IMR-90 (cell line): ENCODE data around the gene IFNA4. TPM values are rescaled to one million over a fixed set of nuclear protein-coding genes. Genes with fewer than 3 reads are reported as not detected.
"Not testable (repeated sequence)": the region's sequence is repeated elsewhere in the genome, so short reads cannot be mapped to it uniquely, and the experiment has no call there.

Source experiments
- ATAC-seq: fragments of 200-7000 bp; cut with Tn5 transposase; 2 replicates; pipeline ENCODE4 v1.9.1; 2020; ENCODE audit warnings: low read depth, mild to moderate bottlenecking, moderate library complexity
- BruUV-seq: library from RNA; stranded (reverse); fragments of 400-500 nt; replicated peaks from 2 replicates; lab custom pipeline; 2021; lab: Mats Ljungman, UMichigan
- CTCF ChIA-PET: fragments of 300-600 bp; formaldehyde crosslinking; extraction: SDS; loops from one replicate; lab custom pipeline; 2021; ENCODE audit warnings: antibody characterized with exemption; lab: Yijun Ruan, JAX
- POLR2A ChIA-PET: fragments of 300-600 bp; sonication (Branson Sonifier 250); formaldehyde crosslinking; loops from one replicate; lab custom pipeline; 2022; ENCODE audit warnings: antibody characterized with exemption; ENCODE audit not compliant: unreplicated experiment; lab: Charles Lee
- DNase-seq: peaks from one replicate; pipeline ENCODE4 v3.0.0; 2013
- H2AFZ ChIP-seq: replicated peaks from 2 replicates; pipeline ENCODE3; 2013; ENCODE audit warnings: low read length, mild to moderate bottlenecking; ENCODE audit not compliant: poor library complexity
- H2AK5ac ChIP-seq: 2 replicates; pipeline ENCODE4 v1.6.1; 2013; ENCODE audit warnings: low read depth, low read length, inconsistent platforms
- H2AK9ac ChIP-seq: replicated peaks from 2 replicates; pipeline ENCODE3; 2013; ENCODE audit warnings: mild to moderate bottlenecking, low read depth, low read length, moderate library complexity; ENCODE audit not compliant: poor library complexity
- H2BK120ac ChIP-seq: 2 replicates; pipeline ENCODE4 v1.6.1; 2013; ENCODE audit warnings: low read depth, low read length, inconsistent platforms
- H2BK15ac ChIP-seq: 3 replicates; pipeline ENCODE4 v1.6.1; 2013; ENCODE audit warnings: low read depth, low read length, inconsistent platforms
- H2BK20ac ChIP-seq: 2 replicates; pipeline ENCODE4 v1.6.1; 2013; ENCODE audit warnings: low read depth, mild to moderate bottlenecking, inconsistent platforms, low read length, moderate library complexity
- H2BK5ac ChIP-seq: 2 replicates; pipeline ENCODE4 v1.6.1; 2013; ENCODE audit warnings: mild to moderate bottlenecking, low read depth, low read length, inconsistent platforms; ENCODE audit not compliant: poor library complexity, severe bottlenecking
- H3K14ac ChIP-seq: replicated peaks from 2 replicates; pipeline ENCODE4 v1.6.1; 2013; ENCODE audit warnings: low read depth, low read length, inconsistent platforms
- H3K18ac ChIP-seq: 2 replicates; pipeline ENCODE4 v1.6.1; 2013; ENCODE audit warnings: low read depth, low read length, control low read depth
- H3K23ac ChIP-seq: 2 replicates; pipeline ENCODE4 v1.6.1; 2013; ENCODE audit warnings: low read depth, low read length, inconsistent platforms
- H3K27ac ChIP-seq: 2 replicates; pipeline ENCODE4 v1.5.1; 2013; ENCODE audit warnings: mild to moderate bottlenecking, control low read depth, low read length; ENCODE audit not compliant: insufficient read depth
- H3K27me3 ChIP-seq: 2 replicates; pipeline ENCODE4 v1.6.1; 2013; ENCODE audit warnings: low read length; ENCODE audit not compliant: control insufficient read depth, insufficient read depth
- H3K36me3 ChIP-seq: 2 replicates; pipeline ENCODE4 v1.6.1; 2013; ENCODE audit warnings: low read length, mixed read lengths; ENCODE audit not compliant: control insufficient read depth, insufficient read depth
- H3K4ac ChIP-seq: 2 replicates; pipeline ENCODE4 v1.6.1; 2013; ENCODE audit warnings: low read depth, low read length, inconsistent platforms
- H3K4me1 ChIP-seq: 2 replicates; pipeline ENCODE4 v1.6.1; 2013; ENCODE audit warnings: low read length, mixed read lengths; ENCODE audit not compliant: control insufficient read depth, insufficient read depth
- H3K4me2 ChIP-seq: 2 replicates; pipeline ENCODE4 v1.6.1; 2013; ENCODE audit warnings: low read depth, mild to moderate bottlenecking, control low read depth, low read length, moderate library complexity
- H3K4me3 ChIP-seq: 2 replicates; pipeline ENCODE4 v1.5.1; 2013; ENCODE audit warnings: low read depth, mild to moderate bottlenecking, control low read depth, low read length, moderate library complexity; ENCODE audit not compliant: insufficient read depth
- H3K56ac ChIP-seq: 2 replicates; pipeline ENCODE4 v1.6.1; 2013; ENCODE audit warnings: low read length, inconsistent platforms; ENCODE audit not compliant: insufficient read depth; ENCODE audit errors: extremely low read depth
- H3K79me1 ChIP-seq, 2 experiments: 2 replicates each; pipeline ENCODE4 v1.6.1; 2013; ENCODE audit warnings: low read length in 2 of 2, inconsistent platforms in 1 of 2, low read depth in 1 of 2
- H3K9ac ChIP-seq: 2 replicates; pipeline ENCODE4 v1.6.1; 2013; ENCODE audit warnings: low read depth, low read length, control low read depth
- H3K9me1 ChIP-seq: 2 replicates; pipeline ENCODE4 v1.6.1; 2013; ENCODE audit warnings: low read length, inconsistent platforms; ENCODE audit not compliant: insufficient read depth
- H3K9me3 ChIP-seq: 2 replicates; pipeline ENCODE4 v1.6.1; 2013; ENCODE audit warnings: low read length; ENCODE audit not compliant: control insufficient read depth, insufficient read depth
- H4K20me1 ChIP-seq: 2 replicates; pipeline ENCODE4 v1.6.1; 2013; ENCODE audit warnings: low read length, inconsistent platforms; ENCODE audit not compliant: insufficient read depth
- H4K5ac ChIP-seq: 2 replicates; pipeline ENCODE4 v1.6.1; 2013; ENCODE audit warnings: mild to moderate bottlenecking, low read depth, low read length, control low read depth
- H4K8ac ChIP-seq, 2 experiments: 2 replicates each; pipeline ENCODE4 v1.6.1; 2013; ENCODE audit warnings: low read depth in 2 of 2, low read length in 2 of 2, control low read depth in 1 of 2, inconsistent platforms in 1 of 2
- H4K91ac ChIP-seq: 2 replicates; pipeline ENCODE4 v1.6.1; 2013; ENCODE audit warnings: low read depth, low read length, inconsistent platforms; ENCODE audit not compliant: insufficient read depth
- WGBS, 2 experiments: methylation state at CpG; one replicate each; pipeline versions ENCODE4 v1.1.5 to v1.1.7; 2013; ENCODE audit warnings: missing lambda C conversion rate in 2 of 2; ENCODE audit not compliant: insufficient read length in 1 of 2; ENCODE audit errors: extremely low coverage in 2 of 2; 5-methylcytosine and 5-hydroxymethylcytosine counted together
- dilution Hi-C: fragments of 300-500 bp; cut with HindIII; formaldehyde crosslinking; loops from one replicate; pipeline ENCODE4 v1.14.3; 2018; ENCODE audit warnings: low sequenced_read_pairs; ENCODE audit not compliant: unreplicated experiment
- in situ Hi-C: fragments of 300-500 bp; cut with MboI; formaldehyde crosslinking; loops from 3 replicates; pipeline ENCODE4 v1.14.3; 2019; ENCODE audit warnings: low sequenced_read_pairs, inconsistent platforms, mixed read lengths
- intact Hi-C: fragments of 100-400 bp; cut with micrococcal nuclease; formaldehyde crosslinking; loops from 2 replicates; pipeline ENCODE4 v1.10.0; 2022
- polyA plus RNA-seq, 3 experiments: library from polyadenylated mRNA; depleted of rRNA; stranded (reverse); fragments of >200 nt; gene quantifications; 2 replicates each; pipeline ENCODE4 v1.2.3, GENCODE V29; 2012; ENCODE audit warnings: low replicate concordance in 1 of 3
- total RNA-seq: library from RNA; depleted of rRNA; stranded (reverse); fragments of >200 nt; gene quantifications from 2 replicates; pipeline ENCODE4 v1.2.3, GENCODE V29; 2012
- TF ChIP-seq, protein P1 (sequence below): conservative IDR thresholded peaks from 2 replicates; pipeline ENCODE4 v1.5.1; 2012; ENCODE audit warnings: mild to moderate bottlenecking, low read depth, low read length, improper control_type of control experiment

Gene IFNA4
- total and polyA plus RNA-seq, 2 of the 4 experiments (the other 2 are of a cell fraction), result not detected

DNA sequence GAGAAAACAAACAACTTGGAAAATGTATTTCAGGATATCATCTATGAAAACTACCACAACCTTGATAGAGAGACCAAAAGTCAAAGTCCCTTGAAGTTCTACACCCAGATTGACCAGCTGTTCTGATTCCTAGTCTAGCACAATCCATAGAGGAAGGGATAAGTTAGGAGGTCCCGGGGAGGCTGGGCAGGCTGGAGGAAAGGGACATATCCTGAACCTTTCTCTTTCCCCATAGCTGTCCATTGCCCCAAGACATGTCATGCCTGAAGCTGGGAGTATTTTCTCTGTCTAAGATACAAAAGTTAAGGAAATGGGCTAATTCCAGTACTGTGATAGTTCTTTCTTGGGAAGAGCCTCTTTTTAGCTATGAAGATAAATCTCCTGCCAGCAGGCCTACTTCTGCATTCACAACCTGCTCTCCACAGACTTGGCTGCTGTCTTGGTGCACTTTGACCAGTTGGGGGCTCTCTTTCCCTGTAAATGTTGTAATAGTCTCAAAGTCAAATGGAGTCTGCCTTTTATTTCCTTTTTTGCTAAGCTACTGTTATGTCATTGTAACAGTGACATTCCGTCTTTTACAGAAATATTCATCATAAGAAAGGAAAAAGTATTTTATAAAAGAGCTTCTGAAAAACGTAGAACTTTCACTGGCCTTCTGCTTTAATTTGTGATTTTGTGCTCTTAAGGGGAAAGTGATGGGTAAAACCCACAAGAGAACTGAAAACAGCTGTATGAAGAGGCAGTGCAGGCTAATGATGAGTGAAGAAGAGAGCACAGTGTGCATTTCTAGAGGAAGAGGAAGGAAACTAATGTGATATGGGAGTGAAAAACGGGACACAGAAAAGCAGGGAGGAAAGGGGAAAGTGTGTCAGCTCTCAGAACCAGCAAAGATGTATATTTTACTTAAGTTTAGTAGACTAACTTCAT lies 4.3 kb downstream of the IFNA4 start:
- H2AK5ac ChIP-seq, H3K4me3 ChIP-seq, H3K27me3 ChIP-seq, H2BK120ac ChIP-seq, H2BK5ac ChIP-seq, H3K23ac ChIP-seq, dilution Hi-C loops, H4K8ac ChIP-seq, intact Hi-C loops, H3K9ac ChIP-seq, H3K9me1 ChIP-seq, H4K91ac ChIP-seq, H2AFZ ChIP-seq, H3K4me1 ChIP-seq, in situ Hi-C loops, H3K4ac ChIP-seq, H2BK20ac ChIP-seq, H4K20me1 ChIP-seq, H3K4me2 ChIP-seq, H3K36me3 ChIP-seq, H3K18ac ChIP-seq, BruUV-seq, H3K27ac ChIP-seq, DNase-seq, H4K5ac ChIP-seq, H3K9me3 ChIP-seq, H2AK9ac ChIP-seq, H3K79me1 ChIP-seq, H3K56ac ChIP-seq, H3K14ac ChIP-seq, H2BK15ac ChIP-seq, POLR2A ChIA-PET: not testable (repeated sequence)
- TF ChIP-seq, protein P1, sequence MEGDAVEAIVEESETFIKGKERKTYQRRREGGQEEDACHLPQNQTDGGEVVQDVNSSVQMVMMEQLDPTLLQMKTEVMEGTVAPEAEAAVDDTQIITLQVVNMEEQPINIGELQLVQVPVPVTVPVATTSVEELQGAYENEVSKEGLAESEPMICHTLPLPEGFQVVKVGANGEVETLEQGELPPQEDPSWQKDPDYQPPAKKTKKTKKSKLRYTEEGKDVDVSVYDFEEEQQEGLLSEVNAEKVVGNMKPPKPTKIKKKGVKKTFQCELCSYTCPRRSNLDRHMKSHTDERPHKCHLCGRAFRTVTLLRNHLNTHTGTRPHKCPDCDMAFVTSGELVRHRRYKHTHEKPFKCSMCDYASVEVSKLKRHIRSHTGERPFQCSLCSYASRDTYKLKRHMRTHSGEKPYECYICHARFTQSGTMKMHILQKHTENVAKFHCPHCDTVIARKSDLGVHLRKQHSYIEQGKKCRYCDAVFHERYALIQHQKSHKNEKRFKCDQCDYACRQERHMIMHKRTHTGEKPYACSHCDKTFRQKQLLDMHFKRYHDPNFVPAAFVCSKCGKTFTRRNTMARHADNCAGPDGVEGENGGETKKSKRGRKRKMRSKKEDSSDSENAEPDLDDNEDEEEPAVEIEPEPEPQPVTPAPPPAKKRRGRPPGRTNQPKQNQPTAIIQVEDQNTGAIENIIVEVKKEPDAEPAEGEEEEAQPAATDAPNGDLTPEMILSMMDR, result peak; percentile 36
- no CpG with 5 or more reads among the region's 4 CpGs for WGBS, 2 experiments
- CTCF ChIA-PET, result interaction anchor here (0.8 to 1.0 kb wide), 3 partner anchors 10 to 129 kb away, joined by 3 to 5 read pairs (median 3); no protein-coding TSS in a partner anchor
- ATAC-seq, result peak; percentile 82
